Gastroesophageal sphincter (tissue), 4 donors: ENCODE data around the gene MTUS2. TPM values are rescaled to one million over a fixed set of nuclear protein-coding genes. Genes with fewer than 3 reads are reported as not detected.

Experiments used
- ATAC-seq: fragments of 150-250 bp; one replicate; pipeline ENCODE4 v1.9.1; 2016; ENCODE audit warnings: mild to moderate bottlenecking, moderate library complexity
- H3K27ac ChIP-seq, 4 donors: fragments of 200-600 bp; sonication (generic) in 3 of 4; 1 replicate in 3 of 4; 2 replicates in 1 of 4; pipeline ENCODE4 v1.5.1; 2016 to 2019
- H3K27me3 ChIP-seq: fragments of 200-600 bp; sonication (generic); one replicate; pipeline ENCODE4 v1.5.1; 2019
- H3K36me3 ChIP-seq, 2 donors: fragments of 200-600 bp; sonication (generic); one replicate each; pipeline ENCODE4 v1.5.1; 2019; ENCODE audit warnings: control low read depth in 1 of 2
- H3K4me1 ChIP-seq, 3 donors: fragments of 200-600 bp; sonication (generic); 1 replicate in 2 of 3; 2 replicates in 1 of 3; pipeline ENCODE4 v1.5.1; 2016 to 2019; ENCODE audit warnings: control low read depth in 2 of 3
- H3K4me3 ChIP-seq, 2 donors: fragments of 200-600 bp; sonication (generic); one replicate each; pipeline ENCODE4 v1.5.1; 2019; ENCODE audit warnings: mild to moderate bottlenecking in 1 of 2, moderate library complexity in 1 of 2
- H3K9me3 ChIP-seq, 3 donors: fragments of 200-600 bp; sonication (generic); one replicate each; pipeline ENCODE4 v1.5.1; 2017 to 2019; ENCODE audit warnings: control low read depth in 2 of 3
- EP300 ChIP-seq: sonication (generic); formaldehyde crosslinking; IDR thresholded peaks from one replicate; pipeline ENCODE4 v1.6.1; 2017; ENCODE audit warnings: antibody characterized with exemption, mild to moderate bottlenecking
- POLR2A ChIP-seq, 2 donors: fragments of 450-650 bp; IDR thresholded peaks; one replicate each; pipeline ENCODE4 v1.6.1; 2017; ENCODE audit warnings: antibody characterized with exemption in 2 of 2, mild to moderate bottlenecking in 2 of 2, moderate library complexity in 1 of 2
- POLR2AphosphoS5 ChIP-seq: sonication (generic); formaldehyde crosslinking; IDR thresholded peaks from one replicate; pipeline ENCODE4 v1.6.1; 2017; ENCODE audit warnings: antibody characterized with exemption
- WGBS, 2 donors: methylation state at CpG; one replicate each; pipeline ENCODE4 v1.1.5; 2018; ENCODE audit warnings: low coverage in 1 of 2; 5-methylcytosine and 5-hydroxymethylcytosine counted together
- total RNA-seq, 4 donors: library from RNA; depleted of rRNA; stranded (reverse); fragments of >200 nt; gene quantifications; one replicate each; pipeline ENCODE4 v1.1.0, GENCODE V29; 2016
- TF ChIP-seq, protein P1 (sequence below), 4 experiments: fragments of 200-600 bp in 2 of 4; fragments of 450-650 bp in 2 of 4; sonication (generic) in 1 of 4; IDR thresholded peaks; one replicate each; pipeline ENCODE4 v1.5.1; 2017 to 2019; ENCODE audit warnings: antibody characterized with exemption in 4 of 4, mild to moderate bottlenecking in 2 of 4, moderate library complexity in 2 of 4

Gene MTUS2
- total RNA-seq, 4 donors from 2014 or later = 0.67 to 36.7 (median 18.4) TPM

DNA sequence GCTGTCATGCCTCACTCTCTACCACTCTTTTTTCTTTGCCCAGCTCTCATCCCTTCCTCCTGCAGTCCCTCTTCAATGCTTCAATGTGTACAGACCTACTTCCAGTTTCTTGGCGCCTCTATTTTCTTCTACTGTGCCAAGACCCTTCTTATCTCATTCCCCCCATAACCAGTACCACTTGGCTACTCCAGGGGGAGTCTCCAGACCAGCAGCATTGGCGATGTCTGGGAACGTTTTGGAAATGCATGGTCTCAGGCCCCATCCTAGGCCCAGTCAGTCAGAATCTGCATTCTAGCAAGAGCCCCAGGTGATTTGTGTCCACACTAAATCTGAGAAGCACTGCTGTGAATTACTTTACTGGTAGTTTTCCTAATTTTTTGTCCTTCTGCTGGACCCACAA lies 577.1 kb downstream of the MTUS2 start:
- no peaks in the 10 kb centered on the region for H3K36me3 ChIP-seq
- no peak overlapping the region for H3K27ac ChIP-seq
- no peak for ATAC-seq
- 64 to 94% methylated on average over 3 of the region's 3 CpGs for WGBS, 2 donors
- H3K4me3 ChIP-seq = no peak overlapping the region
- no peak for TF ChIP-seq EP300
- TF ChIP-seq, protein P1, sequence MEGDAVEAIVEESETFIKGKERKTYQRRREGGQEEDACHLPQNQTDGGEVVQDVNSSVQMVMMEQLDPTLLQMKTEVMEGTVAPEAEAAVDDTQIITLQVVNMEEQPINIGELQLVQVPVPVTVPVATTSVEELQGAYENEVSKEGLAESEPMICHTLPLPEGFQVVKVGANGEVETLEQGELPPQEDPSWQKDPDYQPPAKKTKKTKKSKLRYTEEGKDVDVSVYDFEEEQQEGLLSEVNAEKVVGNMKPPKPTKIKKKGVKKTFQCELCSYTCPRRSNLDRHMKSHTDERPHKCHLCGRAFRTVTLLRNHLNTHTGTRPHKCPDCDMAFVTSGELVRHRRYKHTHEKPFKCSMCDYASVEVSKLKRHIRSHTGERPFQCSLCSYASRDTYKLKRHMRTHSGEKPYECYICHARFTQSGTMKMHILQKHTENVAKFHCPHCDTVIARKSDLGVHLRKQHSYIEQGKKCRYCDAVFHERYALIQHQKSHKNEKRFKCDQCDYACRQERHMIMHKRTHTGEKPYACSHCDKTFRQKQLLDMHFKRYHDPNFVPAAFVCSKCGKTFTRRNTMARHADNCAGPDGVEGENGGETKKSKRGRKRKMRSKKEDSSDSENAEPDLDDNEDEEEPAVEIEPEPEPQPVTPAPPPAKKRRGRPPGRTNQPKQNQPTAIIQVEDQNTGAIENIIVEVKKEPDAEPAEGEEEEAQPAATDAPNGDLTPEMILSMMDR (IDR thresholded peaks at IDR 0.05) = peak in 1 of 4 experiments; percentile 9
- no peaks in the 10 kb centered on the region for H3K4me1 ChIP-seq
- H3K27me3 ChIP-seq = no peaks in the 10 kb centered on the region
- H3K9me3 ChIP-seq = no peaks in the 10 kb centered on the region

DNA sequence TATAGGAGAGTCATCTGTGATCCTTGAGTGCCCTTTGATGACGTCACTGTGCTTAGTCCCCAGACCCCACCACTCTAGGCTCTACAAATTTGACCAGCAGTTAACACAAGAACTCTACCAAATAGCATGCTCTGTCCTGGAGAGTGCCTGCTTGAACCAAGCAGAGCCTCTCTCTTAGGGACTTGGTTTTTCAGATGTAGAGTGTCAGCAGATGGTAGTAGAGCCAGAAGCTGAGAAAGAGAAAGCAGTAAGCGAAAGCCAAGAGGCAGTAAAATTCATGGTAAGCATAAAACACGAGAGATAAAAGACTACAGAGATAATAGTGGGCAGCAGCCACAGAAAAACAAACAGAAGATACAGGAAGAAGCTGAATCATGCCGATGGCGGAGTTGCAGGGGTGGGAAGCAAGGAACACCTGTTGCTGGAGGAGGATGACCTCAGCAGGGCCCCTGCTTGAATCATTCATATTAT lies 582.1 kb downstream of the MTUS2 start:
- Histone ChIP-seq H3K9me3 (no peaks in the 10 kb centered on the region), H3K36me3 (no peaks in the 10 kb centered on the region), H3K4me3 (no peak overlapping the region), H3K4me1 (no peaks in the 10 kb centered on the region), H3K27ac (no peak overlapping the region), H3K27me3 (no peaks in the 10 kb centered on the region)
- 26 to 53% methylated on average over 3 to 5 of the region's 5 CpGs for WGBS, 2 donors
- TF ChIP-seq, protein P1 (IDR thresholded peaks at IDR 0.05) = no peak
- ATAC-seq = no peak

DNA sequence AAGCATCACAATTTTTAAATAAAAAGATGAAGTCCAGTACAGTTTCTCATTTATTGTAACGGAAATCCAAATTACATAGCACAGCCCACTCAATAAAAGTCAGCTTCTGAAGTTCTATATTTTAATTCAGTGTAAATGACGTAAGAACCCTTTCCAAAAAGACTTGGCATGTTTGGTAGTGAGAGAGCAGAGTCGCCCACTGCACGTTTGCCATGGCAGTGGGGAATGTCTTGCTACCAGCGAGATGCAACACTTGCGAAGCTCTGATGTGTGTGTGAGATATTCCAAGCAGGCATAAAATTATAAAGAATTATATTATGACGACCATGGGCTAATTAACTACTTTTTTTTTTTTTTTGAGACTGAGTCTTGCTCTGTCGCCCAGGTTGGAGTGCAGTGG lies 585.3 kb downstream of the MTUS2 start:
- Histone ChIP-seq H3K4me1 (no peaks in the 10 kb centered on the region), H3K9me3 (no peaks in the 10 kb centered on the region), H3K4me3 (no peak overlapping the region), H3K27me3 (no peaks in the 10 kb centered on the region), H3K36me3 (no peaks in the 10 kb centered on the region), H3K27ac (no peak overlapping the region)
- no peak for ATAC-seq
- WGBS, 2 donors = 78 to 91% methylated on average over 8 of the region's 8 CpGs
- TF ChIP-seq, protein P1 (IDR thresholded peaks at IDR 0.05) = no peak
- TF ChIP-seq POLR2AphosphoS5 (no peak), EP300 (no peak), POLR2A (IDR thresholded peaks at IDR 0.05) (no peak)

DNA sequence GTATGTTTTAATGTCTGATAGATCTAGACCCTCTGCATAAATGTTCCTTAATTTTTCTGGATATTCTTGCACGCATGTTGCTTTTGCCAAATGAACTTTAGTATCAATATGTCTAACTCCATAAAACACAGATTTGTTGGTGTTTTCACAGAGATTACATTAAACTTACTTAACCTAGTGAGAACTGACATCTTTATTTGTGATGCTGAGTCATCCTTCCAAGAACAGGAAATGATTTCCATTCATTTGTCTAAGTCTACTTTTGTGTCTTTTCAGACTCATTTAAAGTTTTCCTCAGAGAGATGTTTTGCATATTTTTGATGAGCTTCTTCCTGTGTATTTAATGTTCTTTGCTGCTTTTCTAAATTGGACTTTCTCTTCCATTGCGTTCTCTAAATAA lies 591.3 kb downstream of the MTUS2 start:
- no peak for ATAC-seq
- no peak overlapping the region for H3K27ac ChIP-seq
- TF ChIP-seq EP300 (no peak), POLR2A (IDR thresholded peaks at IDR 0.05) (no peak), POLR2AphosphoS5 (no peak)
- TF ChIP-seq, protein P1 (IDR thresholded peaks at IDR 0.05) = no peak
- 81 to 83% methylated on average over 1 to 2 of the region's 2 CpGs for WGBS, 2 donors
- H3K4me3 ChIP-seq = no peak overlapping the region
- H3K27me3 ChIP-seq = no peaks in the 10 kb centered on the region
- H3K9me3 ChIP-seq = peaks cover 0 to 11% (median 0%) of the 10 kb centered on the region in 3 donors
- H3K4me1 ChIP-seq = no peaks in the 10 kb centered on the region
- no peaks in the 10 kb centered on the region for H3K36me3 ChIP-seq

DNA sequence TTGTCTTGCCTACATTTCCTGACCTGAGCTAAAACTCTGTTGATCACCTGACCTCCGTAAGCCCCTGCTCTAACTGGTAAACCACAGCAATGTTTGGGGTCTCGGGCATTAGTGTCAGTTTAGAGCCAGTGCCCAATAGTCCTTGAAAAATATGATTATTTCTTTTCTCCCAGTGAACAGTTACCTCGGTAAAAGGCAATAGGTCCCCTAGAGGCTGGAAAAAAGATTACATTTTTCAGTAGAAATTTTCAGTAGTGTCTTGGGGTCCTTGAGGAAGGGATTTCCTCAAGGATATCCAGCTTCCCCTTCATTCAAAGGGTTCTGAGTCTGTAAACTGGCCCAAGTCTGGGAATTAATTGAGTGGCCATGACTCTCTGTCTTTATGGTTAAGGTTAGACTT lies 597.9 kb downstream of the MTUS2 start:
- Histone ChIP-seq H3K9me3 (peaks cover 0 to 1% (median 0%) of the 10 kb centered on the region in 3 donors), H3K27me3 (no peaks in the 10 kb centered on the region), H3K27ac (no peak overlapping the region), H3K4me1 (no peaks in the 10 kb centered on the region), H3K4me3 (no peak overlapping the region), H3K36me3 (no peaks in the 10 kb centered on the region)
- TF ChIP-seq EP300 = no peak
- TF ChIP-seq POLR2AphosphoS5 = no peak
- TF ChIP-seq, protein P1 (IDR thresholded peaks at IDR 0.05) = no peak
- no peak for TF ChIP-seq POLR2A (IDR thresholded peaks at IDR 0.05)
- WGBS, 2 donors = 79 to 100% methylated on average over 2 to 3 of the region's 3 CpGs
- no peak for ATAC-seq
